HG03469 (cell line): Measurements from ENCODE around the gene ADARB2.
A peak's percentile ranks its signal among the peaks of the same experiment; 100 is the strongest.

Experiments used
- ATAC-seq: cut with Tn5 transposase; IDR thresholded peaks from one replicate; pipeline ENCODE4 v1.9.1; 2021; ENCODE audit warnings: mild to moderate bottlenecking, moderate library complexity, moderate number of reproducible peaks; ENCODE audit not compliant: unreplicated experiment

ADARB2 gene

GRCh38 chr10:1687190-1687589 is 50.1 kb downstream of the ADARB2 start:
- no peak for ATAC-seq

- ATAC-seq, result no peak
Observed at GRCh38 chr10:1686491-1686749, 50.9 kb downstream of the ADARB2 start.

- no peak for ATAC-seq
Observed at GRCh38 chr10:1685699-1686490, 51.4 kb downstream of the ADARB2 start.

GRCh38 chr10:1684991-1685390 is 52.3 kb downstream of the ADARB2 start:
- ATAC-seq, result no peak

GRCh38 chr10:1683649-1684048 is 53.7 kb downstream of the ADARB2 start:
- ATAC-seq, result no peak

- no peak for ATAC-seq
Observed at GRCh38 chr10:1679821-1680650, 57.3 kb downstream of the ADARB2 start.

- no peak for ATAC-seq
Observed at GRCh38 chr10:1678084-1678483, 59.2 kb downstream of the ADARB2 start.

GRCh38 chr10:1677307-1677939 is 59.9 kb downstream of the ADARB2 start:
- no peak for ATAC-seq

GRCh38 chr10:1674501-1674900 is 62.8 kb downstream of the ADARB2 start:
- peak; percentile 43 for ATAC-seq

- no peak for ATAC-seq
Observed at GRCh38 chr10:1673568-1674345, 63.6 kb downstream of the ADARB2 start.

GRCh38 chr10:1672001-1672781 is 65.1 kb downstream of the ADARB2 start:
- no peak for ATAC-seq

- ATAC-seq, result no peak
Observed at GRCh38 chr10:1671366-1672000, 65.8 kb downstream of the ADARB2 start.

- ATAC-seq, result no peak
Observed at GRCh38 chr10:1670541-1671365, 66.6 kb downstream of the ADARB2 start.

- ATAC-seq, result no peak
Observed at GRCh38 chr10:1669433-1669832, 67.9 kb downstream of the ADARB2 start.

GRCh38 chr10:1668399-1668798 is 68.9 kb downstream of the ADARB2 start:
- no peak for ATAC-seq

- ATAC-seq, result no peak
Observed at GRCh38 chr10:1667392-1667791, 69.9 kb downstream of the ADARB2 start.

GRCh38 chr10:1666147-1666546 is 71.2 kb downstream of the ADARB2 start:
- no peak for ATAC-seq

GRCh38 chr10:1665681-1666080 is 71.6 kb downstream of the ADARB2 start:
- ATAC-seq, result no peak
